GM12864 (cell line): ENCODE data around the gene DTYMK.
"Not testable (repeated sequence)": the region's sequence is repeated elsewhere in the genome, so short reads cannot be mapped to it uniquely, and the experiment has no call there.

Source experiments
- DNase-seq: peaks from one replicate; pipeline ENCODE4 v3.0.0-alpha.2; 2011; ENCODE audit warnings: low read depth
- H3K4me3 ChIP-seq: 2 replicates; pipeline ENCODE4 v1.5.1; 2011; ENCODE audit warnings: mild to moderate bottlenecking, low read depth, low read length, control low read depth
- TF ChIP-seq, protein P1 (sequence below): IDR thresholded peaks from 2 replicates; pipeline ENCODE4 v1.5.1; 2011; ENCODE audit warnings: low read depth, mild to moderate bottlenecking, moderate library complexity, low read length, control low read depth, inconsistent platforms; ENCODE audit errors: missing control alignments

Gene DTYMK

DNA sequence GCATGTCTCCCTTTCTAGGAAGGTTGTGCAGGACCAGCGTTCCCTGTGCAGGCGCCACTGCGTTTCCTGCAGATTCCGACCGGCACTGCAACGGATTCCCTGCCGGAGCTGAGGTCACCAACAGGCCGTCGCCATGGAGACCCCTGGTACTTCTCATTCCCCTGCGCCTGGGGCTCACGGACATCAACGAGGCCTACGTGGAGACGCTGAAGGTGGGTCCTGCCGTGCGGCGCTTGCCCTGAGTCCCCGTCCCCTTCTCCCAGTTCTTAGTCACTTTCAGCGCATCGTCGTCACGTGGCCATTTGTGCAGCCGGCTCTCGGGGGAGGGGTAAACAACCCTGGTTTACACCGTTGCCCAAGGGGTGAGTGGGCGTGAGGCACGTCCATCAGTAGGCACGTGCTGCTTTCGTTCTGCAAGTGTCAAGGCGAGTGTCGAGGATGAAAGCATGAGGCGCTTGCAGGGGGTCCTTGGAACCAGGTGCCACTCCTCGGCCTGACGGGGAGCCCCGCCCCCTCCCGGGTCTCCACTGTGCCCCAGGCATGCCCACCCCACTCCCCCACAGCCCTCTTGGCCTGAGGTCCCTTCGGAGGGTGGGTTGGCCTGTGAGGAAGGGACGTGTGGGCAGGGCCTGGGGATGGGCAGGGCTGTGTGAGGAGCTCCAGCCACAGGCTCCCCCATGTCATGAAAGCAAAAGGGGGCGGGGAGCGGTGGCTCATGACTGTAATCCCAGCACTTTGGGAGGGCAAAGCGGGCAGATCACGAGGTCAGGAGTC lies 19.8 kb downstream of the DTYMK start:
- no peak for DNase-seq
- H3K4me3 ChIP-seq: no peak overlapping the region

DNA sequence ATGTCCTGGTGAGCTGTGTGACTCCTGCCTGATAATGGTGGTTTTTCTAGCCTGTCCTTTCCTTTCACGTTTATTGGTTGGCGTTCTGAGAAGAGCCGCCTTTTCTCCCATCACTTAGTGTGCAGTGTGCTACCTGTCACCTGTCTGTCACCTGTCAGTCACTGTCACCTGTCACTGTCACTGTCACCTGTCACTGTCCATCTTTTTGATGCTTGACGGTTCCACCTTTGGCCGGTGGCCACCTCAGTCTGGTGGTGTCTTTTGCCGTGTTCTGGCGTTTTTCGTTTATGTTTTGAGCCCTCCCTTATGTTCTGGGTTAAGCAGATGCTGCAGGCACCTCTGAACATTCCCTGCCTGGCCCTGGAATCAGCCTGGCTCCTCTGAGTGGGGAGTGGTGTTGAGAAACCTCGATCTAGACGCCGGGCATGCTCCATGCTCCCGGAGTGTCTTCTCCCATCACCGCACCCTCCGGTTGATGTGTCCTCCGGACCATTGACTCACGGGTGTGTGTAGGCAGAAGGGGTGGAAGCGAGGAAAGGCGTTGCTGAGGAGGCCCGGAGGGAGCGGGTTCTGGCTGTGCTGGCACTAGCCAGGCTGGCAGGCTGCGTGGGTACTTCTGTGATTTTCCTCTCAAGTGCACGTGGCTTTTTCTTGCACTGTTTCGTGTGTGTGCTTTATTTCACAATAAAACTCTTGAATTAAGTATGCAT lies 20.7 kb downstream of the DTYMK start:
- TF ChIP-seq, protein P1, sequence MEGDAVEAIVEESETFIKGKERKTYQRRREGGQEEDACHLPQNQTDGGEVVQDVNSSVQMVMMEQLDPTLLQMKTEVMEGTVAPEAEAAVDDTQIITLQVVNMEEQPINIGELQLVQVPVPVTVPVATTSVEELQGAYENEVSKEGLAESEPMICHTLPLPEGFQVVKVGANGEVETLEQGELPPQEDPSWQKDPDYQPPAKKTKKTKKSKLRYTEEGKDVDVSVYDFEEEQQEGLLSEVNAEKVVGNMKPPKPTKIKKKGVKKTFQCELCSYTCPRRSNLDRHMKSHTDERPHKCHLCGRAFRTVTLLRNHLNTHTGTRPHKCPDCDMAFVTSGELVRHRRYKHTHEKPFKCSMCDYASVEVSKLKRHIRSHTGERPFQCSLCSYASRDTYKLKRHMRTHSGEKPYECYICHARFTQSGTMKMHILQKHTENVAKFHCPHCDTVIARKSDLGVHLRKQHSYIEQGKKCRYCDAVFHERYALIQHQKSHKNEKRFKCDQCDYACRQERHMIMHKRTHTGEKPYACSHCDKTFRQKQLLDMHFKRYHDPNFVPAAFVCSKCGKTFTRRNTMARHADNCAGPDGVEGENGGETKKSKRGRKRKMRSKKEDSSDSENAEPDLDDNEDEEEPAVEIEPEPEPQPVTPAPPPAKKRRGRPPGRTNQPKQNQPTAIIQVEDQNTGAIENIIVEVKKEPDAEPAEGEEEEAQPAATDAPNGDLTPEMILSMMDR: no peak
- H3K4me3 ChIP-seq: no peak overlapping the region

More for the DNA sequence above, 19.8 kb downstream of the DTYMK start:
- TF ChIP-seq, protein P1: no peak

DNA sequence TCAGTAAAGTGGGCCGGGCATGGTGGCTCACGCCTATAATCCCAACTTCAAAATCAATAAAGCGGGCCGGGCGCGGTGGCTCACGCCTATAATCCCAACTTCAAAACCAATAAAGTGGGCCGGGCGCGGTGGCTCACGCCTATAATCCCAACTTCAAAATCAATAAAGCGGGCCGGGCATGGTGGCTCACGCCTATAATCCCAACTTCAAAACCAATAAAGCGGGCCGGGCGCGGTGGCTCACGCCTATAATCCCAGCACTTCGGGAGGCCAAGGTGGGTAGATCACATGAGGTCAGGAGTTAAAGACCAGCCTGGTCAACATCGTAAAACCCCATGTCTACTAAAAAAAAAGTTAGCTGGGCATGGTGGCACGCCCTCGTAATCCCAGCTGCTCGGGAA lies 23.9 kb downstream of the DTYMK start:
- DNase-seq, H3K4me3 ChIP-seq: not testable (repeated sequence)

More for the DNA sequence above, 20.7 kb downstream of the DTYMK start:
- DNase-seq: no peak

DNA sequence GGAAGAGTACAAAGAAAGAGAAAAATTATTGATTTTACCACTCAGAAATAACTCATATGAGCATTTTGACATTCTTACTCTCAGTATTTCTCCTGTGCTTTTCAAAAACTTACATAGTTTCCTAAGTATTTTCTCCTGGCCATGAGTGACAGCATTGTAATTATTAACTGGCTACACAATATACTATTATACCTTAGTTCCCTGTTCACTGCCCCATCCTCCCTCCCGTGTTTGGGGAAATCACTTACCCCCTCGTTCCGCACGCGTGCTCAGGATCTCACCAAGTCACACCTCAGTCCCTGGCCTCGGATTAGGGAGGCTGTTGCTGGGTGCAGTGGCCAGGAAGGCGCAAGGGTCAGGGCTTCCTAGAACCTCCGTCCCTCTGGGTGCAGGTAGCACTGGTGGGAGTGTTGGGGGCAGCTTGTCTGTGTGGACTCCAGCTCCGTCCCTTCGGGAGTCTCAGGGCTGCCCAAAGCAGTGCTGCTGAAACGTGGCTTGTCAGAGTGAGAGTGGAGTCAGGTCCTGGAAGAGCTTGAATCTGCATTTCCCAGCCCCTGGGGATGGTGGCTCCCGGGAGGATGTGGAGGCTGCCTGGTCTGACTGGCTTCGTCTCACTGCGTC lies 25.9 kb downstream of the DTYMK start:
- TF ChIP-seq, protein P1: no peak
- H3K4me3 ChIP-seq: no peak overlapping the region
- DNase-seq: no peak

DNA sequence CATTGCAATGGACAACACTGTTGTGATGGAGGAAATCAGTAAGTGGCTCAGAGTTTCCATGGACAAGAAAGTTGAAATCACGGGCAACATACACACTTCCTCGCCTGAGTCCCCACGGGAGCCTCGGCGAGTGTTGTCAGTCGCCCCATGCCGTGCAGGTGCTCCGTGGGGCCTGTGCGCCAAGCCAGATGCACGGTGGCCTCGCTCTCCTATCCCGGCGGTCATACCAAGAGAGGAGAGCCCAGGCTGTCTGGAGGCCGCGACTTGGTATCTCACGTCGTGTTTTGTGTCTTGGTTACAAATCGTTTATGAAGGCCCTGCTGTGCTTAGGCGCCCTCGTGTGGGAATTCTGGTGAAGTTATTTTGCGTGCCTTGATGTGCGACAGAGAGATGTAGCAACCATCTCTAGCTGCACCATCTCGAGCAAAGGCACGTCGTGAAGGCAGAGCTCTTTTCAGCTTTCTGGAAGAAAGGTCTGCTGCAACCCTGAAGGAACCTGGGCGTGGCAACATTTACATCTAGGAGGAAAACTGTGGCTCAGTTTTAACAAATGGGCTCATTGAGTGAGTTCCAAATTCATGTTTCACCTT lies 27.4 kb downstream of the DTYMK start:
- TF ChIP-seq, protein P1: peak; percentile 62
- no peak overlapping the region for H3K4me3 ChIP-seq
- no peak for DNase-seq

DNA sequence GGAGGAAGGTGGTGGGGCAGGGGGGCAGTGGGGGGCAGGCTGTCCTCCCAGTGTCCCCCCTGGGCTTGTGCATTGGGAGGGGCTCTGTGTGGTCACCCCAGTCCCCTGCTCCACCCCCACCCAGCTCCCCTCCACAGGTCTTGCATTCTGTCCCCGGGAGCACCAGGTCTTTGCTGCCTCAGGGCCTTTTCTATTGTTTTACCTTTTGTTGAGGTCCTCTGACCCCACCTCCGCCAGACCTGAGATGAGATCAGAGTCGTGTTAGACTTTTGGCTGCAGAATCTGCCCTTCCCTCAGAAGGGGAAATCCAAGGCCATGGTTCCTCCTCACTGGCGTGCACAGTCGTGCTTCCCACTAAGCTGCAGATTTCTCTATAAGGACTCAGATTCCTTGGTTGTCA lies 28.3 kb downstream of the DTYMK start:
- TF ChIP-seq, protein P1: no peak
- DNase-seq: no peak
- no peak overlapping the region for H3K4me3 ChIP-seq

DNA sequence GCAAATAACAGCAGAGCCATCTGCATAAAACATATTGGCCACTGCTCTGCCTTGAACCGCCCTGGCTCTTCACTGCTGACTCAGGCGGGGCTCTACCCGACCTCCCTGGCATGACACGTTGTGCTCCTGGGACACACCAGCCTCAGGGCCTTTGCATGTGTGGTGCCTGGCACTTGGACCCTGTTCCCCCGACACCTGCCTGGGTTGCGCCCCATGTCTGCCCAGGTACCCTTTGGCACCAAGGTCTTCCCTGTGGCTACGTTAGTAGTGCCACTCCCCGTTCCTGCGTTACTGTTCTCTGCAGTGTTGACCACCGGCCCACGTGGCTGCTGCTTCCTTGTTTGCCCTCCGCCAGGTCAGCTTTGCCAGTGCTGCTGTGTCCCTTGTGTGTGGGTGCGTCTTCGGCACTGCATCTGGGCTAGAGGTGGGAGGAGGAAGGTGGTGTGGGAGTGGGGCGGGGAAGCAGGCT lies 28.8 kb downstream of the DTYMK start:
- DNase-seq: no peak
- no peak overlapping the region for H3K4me3 ChIP-seq
- TF ChIP-seq, protein P1: no peak
